Parathyroid adenoma (tissue), 2 donors: ENCODE measurements around the gene FKBP6.

Experiments
- H2AFZ ChIP-seq: fragments of 300-600 bp; sonication (generic); one replicate; pipeline ENCODE4 v1.7.0; 2017; ENCODE audit warnings: antibody characterized with exemption, mild to moderate bottlenecking
- H3K27ac ChIP-seq: fragments of 300-600 bp; sonication (generic); one replicate; pipeline ENCODE4 v1.7.0; 2017
- H3K27me3 ChIP-seq: fragments of 300-600 bp; sonication (generic); one replicate; pipeline ENCODE4 v1.7.0; 2017; ENCODE audit warnings: low read length; ENCODE audit not compliant: control insufficient read depth, insufficient read depth
- H3K36me3 ChIP-seq: fragments of 300-600 bp; sonication (generic); one replicate; pipeline ENCODE4 v1.7.0; 2017; ENCODE audit warnings: low read length; ENCODE audit not compliant: control insufficient read depth, insufficient read depth
- H3K4me1 ChIP-seq: fragments of 300-600 bp; sonication (generic); one replicate; pipeline ENCODE4 v1.7.0; 2017; ENCODE audit warnings: control low read depth
- H3K4me2 ChIP-seq: fragments of 300-600 bp; sonication (generic); one replicate; pipeline ENCODE4 v1.7.0; 2017; ENCODE audit warnings: low read length
- H3K4me3 ChIP-seq: fragments of 300-600 bp; sonication (generic); one replicate; pipeline ENCODE4 v1.7.0; 2017; ENCODE audit warnings: low read depth, low read length
- H3K79me2 ChIP-seq: fragments of 300-600 bp; sonication (generic); one replicate; pipeline ENCODE4 v1.7.0; 2017; ENCODE audit warnings: control low read depth
- H3K9ac ChIP-seq: fragments of 300-600 bp; sonication (generic); one replicate; pipeline ENCODE4 v1.7.0; 2017; ENCODE audit warnings: mild to moderate bottlenecking
- H3K9me3 ChIP-seq: fragments of 300-600 bp; sonication (generic); one replicate; pipeline ENCODE4 v1.7.0; 2017; ENCODE audit warnings: low read length; ENCODE audit not compliant: control insufficient read depth
- TF ChIP-seq, protein P1 (sequence below): fragments of 300-600 bp; sonication (generic); IDR thresholded peaks from one replicate; pipeline ENCODE4 v1.7.0; 2017; ENCODE audit warnings: antibody characterized with exemption, mild to moderate bottlenecking
- donor health status: primary hyperparathyroidism.

Gene FKBP6

DNA sequence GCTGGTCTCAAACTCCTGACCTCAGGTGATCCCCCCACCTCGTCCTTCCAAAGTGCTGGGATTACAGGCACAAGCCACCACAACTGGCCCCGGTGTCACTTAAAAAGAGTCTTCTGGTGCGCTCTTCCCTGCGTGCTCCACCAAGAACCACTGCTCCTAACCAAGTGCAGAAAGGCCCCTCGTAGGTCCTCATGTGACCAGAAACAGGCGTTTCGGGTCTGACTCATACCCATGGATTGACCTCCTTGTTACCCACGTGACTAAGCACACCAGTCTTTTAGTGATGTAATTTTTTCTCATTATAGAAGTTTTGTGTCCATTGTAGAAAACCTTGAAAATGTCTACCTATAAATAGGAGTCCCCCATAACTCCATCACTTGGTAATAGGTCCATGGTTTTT is 13.9 kb downstream of the FKBP6 start:
- no peaks in the 10 kb centered on the region for H3K36me3 ChIP-seq
- no peaks in the 10 kb centered on the region for H3K4me1 ChIP-seq
- no peak overlapping the region for H3K4me2 ChIP-seq
- no peaks in the 10 kb centered on the region for H3K9me3 ChIP-seq
- no peak overlapping the region for H3K27ac ChIP-seq
- H3K27me3 ChIP-seq, result no peaks in the 10 kb centered on the region
- H3K9ac ChIP-seq, result no peak overlapping the region
- no peak overlapping the region for H3K4me3 ChIP-seq
- H3K79me2 ChIP-seq, result no peaks in the 10 kb centered on the region
- TF ChIP-seq, protein P1, sequence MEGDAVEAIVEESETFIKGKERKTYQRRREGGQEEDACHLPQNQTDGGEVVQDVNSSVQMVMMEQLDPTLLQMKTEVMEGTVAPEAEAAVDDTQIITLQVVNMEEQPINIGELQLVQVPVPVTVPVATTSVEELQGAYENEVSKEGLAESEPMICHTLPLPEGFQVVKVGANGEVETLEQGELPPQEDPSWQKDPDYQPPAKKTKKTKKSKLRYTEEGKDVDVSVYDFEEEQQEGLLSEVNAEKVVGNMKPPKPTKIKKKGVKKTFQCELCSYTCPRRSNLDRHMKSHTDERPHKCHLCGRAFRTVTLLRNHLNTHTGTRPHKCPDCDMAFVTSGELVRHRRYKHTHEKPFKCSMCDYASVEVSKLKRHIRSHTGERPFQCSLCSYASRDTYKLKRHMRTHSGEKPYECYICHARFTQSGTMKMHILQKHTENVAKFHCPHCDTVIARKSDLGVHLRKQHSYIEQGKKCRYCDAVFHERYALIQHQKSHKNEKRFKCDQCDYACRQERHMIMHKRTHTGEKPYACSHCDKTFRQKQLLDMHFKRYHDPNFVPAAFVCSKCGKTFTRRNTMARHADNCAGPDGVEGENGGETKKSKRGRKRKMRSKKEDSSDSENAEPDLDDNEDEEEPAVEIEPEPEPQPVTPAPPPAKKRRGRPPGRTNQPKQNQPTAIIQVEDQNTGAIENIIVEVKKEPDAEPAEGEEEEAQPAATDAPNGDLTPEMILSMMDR, result no peak
- no peak overlapping the region for H2AFZ ChIP-seq

DNA sequence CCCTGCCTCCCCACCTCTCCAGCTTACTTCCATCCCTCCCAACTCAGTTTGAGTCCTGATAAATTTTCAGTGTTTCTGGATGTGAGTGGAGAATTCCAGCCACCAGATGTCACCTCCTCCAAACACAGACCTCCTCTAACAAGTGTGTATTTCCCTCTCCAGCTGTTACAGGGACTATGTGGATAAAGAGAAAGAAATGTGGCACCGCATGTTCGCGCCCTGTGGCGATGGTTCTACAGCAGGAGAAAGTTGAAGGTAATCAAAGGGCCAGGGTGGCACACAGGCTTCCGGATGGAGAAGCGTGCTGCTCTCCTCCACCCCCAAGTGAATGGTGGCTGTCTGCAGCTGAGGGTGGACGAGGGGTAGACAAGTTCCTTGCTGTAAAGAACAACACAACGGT is 14.7 kb downstream of the FKBP6 start:
- Histone ChIP-seq H3K27me3 (no peaks in the 10 kb centered on the region), H3K27ac (no peak overlapping the region), H3K4me2 (no peak overlapping the region), H3K36me3 (no peaks in the 10 kb centered on the region), H3K9me3 (no peaks in the 10 kb centered on the region), H3K9ac (no peak overlapping the region), H3K4me3 (no peak overlapping the region), H3K4me1 (no peaks in the 10 kb centered on the region), H2AFZ (peak overlapping the region; percentile 80), H3K79me2 (no peaks in the 10 kb centered on the region)
- TF ChIP-seq, protein P1, result peak; percentile 68

DNA sequence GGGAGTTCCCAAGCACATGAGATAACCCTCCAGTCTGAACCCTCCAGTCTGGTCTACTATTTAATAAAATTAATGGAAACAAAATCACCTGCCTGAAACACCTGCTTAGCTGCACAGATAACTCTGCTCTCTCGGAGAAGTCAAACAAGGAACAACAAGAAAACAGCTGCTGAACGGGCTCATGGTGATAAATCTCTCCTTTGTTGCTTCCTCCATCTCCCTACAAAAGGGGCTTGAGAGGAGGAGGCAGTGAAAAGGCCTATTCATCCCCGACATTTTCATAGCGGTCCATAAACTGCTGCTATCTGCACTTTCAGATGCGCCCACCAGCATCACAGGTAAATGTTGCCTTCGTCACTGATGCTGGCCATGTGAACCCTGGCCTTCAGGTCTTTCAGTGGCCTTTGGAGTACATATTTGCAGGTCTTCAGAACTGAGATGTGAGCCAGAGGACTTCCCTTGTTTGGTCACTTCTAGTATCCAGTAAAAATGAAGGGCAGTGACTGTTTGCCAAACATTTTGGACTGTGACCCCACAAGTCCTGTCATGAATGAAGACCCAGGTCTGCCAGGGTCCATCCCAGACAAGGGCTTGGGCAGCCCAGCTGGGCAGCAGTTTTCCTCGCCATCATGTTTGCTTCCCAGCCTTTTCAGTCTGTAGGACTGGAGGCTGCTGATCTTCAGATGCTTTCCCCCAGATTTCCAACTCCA is 15.9 kb downstream of the FKBP6 start:
- TF ChIP-seq, protein P1, result no peak
- H3K27ac ChIP-seq, result no peak overlapping the region
- H3K4me1 ChIP-seq, result no peaks in the 10 kb centered on the region

DNA sequence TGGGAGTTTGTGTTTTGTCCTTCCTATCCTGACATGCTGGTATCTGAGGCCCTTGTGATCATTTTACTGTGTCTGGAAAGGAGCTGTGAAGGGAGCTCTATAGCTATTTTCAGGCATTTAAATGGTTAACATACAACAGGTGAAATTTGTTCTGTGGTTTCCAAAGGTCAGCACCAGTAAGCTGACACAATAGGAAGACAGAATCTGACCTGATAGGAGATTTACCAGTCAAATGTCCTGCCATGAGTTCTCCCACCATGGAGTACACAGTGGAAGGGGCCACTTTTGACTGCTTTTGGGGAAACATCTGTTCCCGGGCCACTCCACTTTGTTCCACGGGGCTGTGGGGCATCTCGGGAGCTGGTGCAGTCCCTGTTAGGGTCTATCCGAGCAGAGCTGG is 17.6 kb downstream of the FKBP6 start:
- H3K27me3 ChIP-seq, result no peaks in the 10 kb centered on the region
- no peaks in the 10 kb centered on the region for H3K79me2 ChIP-seq
- H3K4me2 ChIP-seq, result no peak overlapping the region
- no peak overlapping the region for H3K9ac ChIP-seq
- H2AFZ ChIP-seq, result no peak overlapping the region
- no peaks in the 10 kb centered on the region for H3K36me3 ChIP-seq
- TF ChIP-seq, protein P1, result no peak
- no peaks in the 10 kb centered on the region for H3K4me1 ChIP-seq
- H3K27ac ChIP-seq, result no peak overlapping the region
- H3K4me3 ChIP-seq, result no peak overlapping the region
- no peaks in the 10 kb centered on the region for H3K9me3 ChIP-seq

More for the DNA sequence above, 15.9 kb downstream of the FKBP6 start:
- Histone ChIP-seq H3K36me3 (no peaks in the 10 kb centered on the region), H3K4me2 (no peak overlapping the region), H2AFZ (peak overlapping the region; percentile 34), H3K4me3 (no peak overlapping the region), H3K9ac (no peak overlapping the region), H3K27me3 (no peaks in the 10 kb centered on the region), H3K79me2 (no peaks in the 10 kb centered on the region), H3K9me3 (no peaks in the 10 kb centered on the region)

DNA sequence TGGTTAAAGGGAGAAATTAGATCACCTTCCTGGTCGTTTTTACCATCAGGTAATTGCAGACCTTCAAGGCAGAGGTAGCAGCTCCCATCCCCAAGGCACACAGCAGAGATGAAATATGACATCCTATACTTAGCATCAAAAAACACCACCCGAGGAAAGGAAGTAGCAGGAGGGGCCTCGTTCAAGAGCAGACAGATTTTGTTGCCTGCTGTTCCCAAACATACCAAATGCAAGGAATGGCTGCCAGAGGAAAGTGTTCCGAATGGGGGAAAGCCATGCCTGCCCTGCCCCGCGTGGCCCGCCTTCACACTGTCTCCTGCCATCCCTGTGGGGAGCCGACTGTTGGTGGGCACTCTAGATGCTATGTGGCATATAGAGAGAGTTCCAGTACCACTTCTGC is 18.0 kb downstream of the FKBP6 start:
- no peak overlapping the region for H3K9ac ChIP-seq

More for the DNA sequence above, 18.0 kb downstream of the FKBP6 start:
- no peaks in the 10 kb centered on the region for H3K9me3 ChIP-seq
- no peak overlapping the region for H3K27ac ChIP-seq
- no peaks in the 10 kb centered on the region for H3K79me2 ChIP-seq
- H3K4me2 ChIP-seq, result no peak overlapping the region
- H3K27me3 ChIP-seq, result no peaks in the 10 kb centered on the region
- no peaks in the 10 kb centered on the region for H3K4me1 ChIP-seq
- H3K36me3 ChIP-seq, result no peaks in the 10 kb centered on the region
- H3K4me3 ChIP-seq, result no peak overlapping the region
- H2AFZ ChIP-seq, result no peak overlapping the region
- TF ChIP-seq, protein P1, result no peak
